HepG2 (cell line): ENCODE measurements around the gene OMG. TPM values are rescaled to one million over a fixed set of nuclear protein-coding genes. Genes with fewer than 3 reads are reported as not detected.

Experiments
- ATAC-seq: fragments of 200-7000 bp; cut with Tn5 transposase; 3 replicates; pipeline ENCODE4 v1.9.1; 2020; ENCODE audit warnings: mild to moderate bottlenecking, moderate library complexity
- BruUV-seq: library from RNA; stranded (reverse); fragments of 400-500 nt; replicated peaks from 2 replicates; lab custom pipeline; 2021; lab: Mats Ljungman, UMichigan
- CTCF ChIA-PET: fragments of 300-600 bp; formaldehyde crosslinking; extraction: SDS; loops from one replicate; lab custom pipeline; 2021; ENCODE audit warnings: low total read pairs, inconsistent platforms, low intra/inter-chr PET ratio; lab: Yijun Ruan, JAX
- POLR2A ChIA-PET: fragments of 350-600 bp; sonication (Branson Sonifier 250); formaldehyde crosslinking; loops from one replicate; lab custom pipeline; 2020; ENCODE audit warnings: antibody characterized with exemption, inconsistent platforms; lab: Yijun Ruan, JAX
- DNase-seq: peaks from one replicate; pipeline ENCODE4 v3.0.0-alpha.2; 2015; ENCODE audit warnings: low spot score
- FAIRE-seq: peaks from 3 replicates; lab custom pipeline; 2011; peaks lifted over from hg19 to GRCh38; lab: Jason Lieb, UNC
- H2AFZ ChIP-seq: one replicate; pipeline ENCODE4 v1.6.1; 2011; ENCODE audit warnings: low read length, inconsistent platforms
- H3K27ac ChIP-seq: fragments of 300-600 bp; 3 replicates; pipeline ENCODE4 v1.8.0; 2011; ENCODE audit warnings: mixed run types, mild to moderate bottlenecking, mixed read lengths, low read length, inconsistent platforms; ENCODE audit not compliant: insufficient read depth; ENCODE audit errors: extremely low read length
- H3K27me3 ChIP-seq, 2 experiments: fragments of 200-600 bp in 1 of 2; 2 replicates in 1 of 2; 3 replicates in 1 of 2; pipeline versions ENCODE4 v1.6.0 to v1.8.0; 2011; ENCODE audit warnings: low read length in 2 of 2, mild to moderate bottlenecking in 2 of 2, moderate library complexity in 2 of 2, inconsistent platforms in 1 of 2; ENCODE audit not compliant: insufficient read depth in 2 of 2, control insufficient read depth in 1 of 2
- H3K36me3 ChIP-seq, 2 experiments: fragments of 200-600 bp in 1 of 2; replicated peaks in 1 of 2; 2 replicates in 1 of 2; 3 replicates in 1 of 2; pipeline versions ENCODE4 v1.5.1 to v1.8.0; 2011; ENCODE audit warnings: low read length in 2 of 2, inconsistent platforms in 1 of 2; ENCODE audit not compliant: insufficient read depth in 2 of 2, control insufficient read depth in 1 of 2
- H3K4me1 ChIP-seq: 2 replicates; pipeline ENCODE4 v1.5.1; 2012; ENCODE audit warnings: low read length, inconsistent platforms; ENCODE audit not compliant: insufficient read depth
- H3K4me2 ChIP-seq: 2 replicates; pipeline ENCODE4 v1.6.0; 2011; ENCODE audit warnings: low read depth, low read length, inconsistent platforms
- H3K4me3 ChIP-seq, 3 experiments: fragments of 200-600 bp in 1 of 3; sonication (generic), shearing (Covaris generic) in 1 of 3; replicated peaks in 1 of 3; 2 replicates each; pipeline ENCODE4 v1.5.1; 2011 to 2016; ENCODE audit warnings: low read length in 3 of 3, inconsistent platforms in 2 of 3, low read depth in 2 of 3, mild to moderate bottlenecking in 2 of 3, control low read depth in 1 of 3, mixed read lengths in 1 of 3; ENCODE audit not compliant: insufficient read depth in 1 of 3
- H3K79me2 ChIP-seq: one replicate; pipeline ENCODE4 v1.6.1; 2011; ENCODE audit warnings: low read length, inconsistent platforms; ENCODE audit not compliant: insufficient read depth
- H3K9ac ChIP-seq: 2 replicates; pipeline ENCODE4 v1.6.0; 2011; ENCODE audit warnings: mild to moderate bottlenecking, low read depth, low read length, inconsistent platforms; ENCODE audit not compliant: insufficient read depth
- H3K9me3 ChIP-seq: 2 replicates; pipeline ENCODE4 v1.5.1; 2012; ENCODE audit warnings: mild to moderate bottlenecking, low read length
- H4K20me1 ChIP-seq: 2 replicates; pipeline ENCODE4 v1.6.0; 2011; ENCODE audit warnings: inconsistent platforms, mild to moderate bottlenecking, low read length, moderate library complexity; ENCODE audit not compliant: insufficient read depth
- BRCA1 ChIP-seq: sonication (generic); formaldehyde crosslinking; IDR thresholded peaks from 2 replicates; pipeline ENCODE4 v1.4.0; 2020; ENCODE audit warnings: missing genetic modification reagents
- BRF2 ChIP-seq: sonication (generic); formaldehyde crosslinking; IDR thresholded peaks from 2 replicates; pipeline ENCODE4 v1.8.1; 2022; ENCODE audit warnings: mild to moderate bottlenecking, missing genetic modification reagents
- FLYWCH1 ChIP-seq: sonication (generic); formaldehyde crosslinking; IDR thresholded peaks from 2 replicates; pipeline ENCODE4 v1.8.1; 2023; ENCODE audit warnings: mild to moderate bottlenecking, missing genetic modification reagents
- MBNL3 ChIP-seq: fragments of 250-450 bp; sonication (Bioruptor Pico); conservative IDR thresholded peaks from 2 replicates; pipeline ENCODE4 v1.8.0; 2022; ENCODE audit warnings: mild to moderate bottlenecking, inconsistent platforms
- MYC ChIP-seq: sonication (generic); formaldehyde crosslinking; IDR thresholded peaks from 2 replicates; pipeline ENCODE4 v1.9.0; 2021; ENCODE audit warnings: missing genetic modification reagents, borderline replicate concordance
- PLRG1 ChIP-seq: fragments of 450-650 bp; conservative IDR thresholded peaks from 2 replicates; pipeline ENCODE4 v1.6.1; 2016
- RFXAP ChIP-seq: sonication (generic); formaldehyde crosslinking; IDR thresholded peaks from 2 replicates; pipeline ENCODE4 v1.4.0; 2020; ENCODE audit warnings: missing genetic modification reagents, borderline replicate concordance
- SALL1 ChIP-seq: sonication (generic); formaldehyde crosslinking; IDR thresholded peaks from 2 replicates; pipeline ENCODE4 v1.8.0; 2022; ENCODE audit warnings: mild to moderate bottlenecking, missing genetic modification reagents
- SMAD1 ChIP-seq: sonication (generic); formaldehyde crosslinking; IDR thresholded peaks from 2 replicates; pipeline ENCODE4 v1.4.0; 2020; ENCODE audit warnings: missing genetic modification reagents, low read depth, mild to moderate bottlenecking, borderline replicate concordance
- SP2 ChIP-seq: sonication (generic); formaldehyde crosslinking; IDR thresholded peaks from 2 replicates; pipeline ENCODE4 v1.5.1; 2020; ENCODE audit warnings: mild to moderate bottlenecking, missing genetic modification reagents
- TFE3 ChIP-seq: IDR thresholded peaks from 2 replicates; pipeline ENCODE4 v1.6.1; 2016
- ZNF180 ChIP-seq: sonication (generic); formaldehyde crosslinking; IDR thresholded peaks from 2 replicates; pipeline ENCODE4 v1.4.0; 2020; ENCODE audit warnings: low read depth, missing genetic modification reagents, borderline replicate concordance
- ZNF232 ChIP-seq: sonication (generic); formaldehyde crosslinking; IDR thresholded peaks from 2 replicates; pipeline ENCODE4 v1.4.0; 2020; ENCODE audit warnings: missing genetic modification reagents, borderline replicate concordance
- WGBS: methylation state at CpG from one replicate; pipeline ENCODE4 v1.1.6; 2017; ENCODE audit warnings: low lambda C conversion rate; 5-methylcytosine and 5-hydroxymethylcytosine counted together
- in situ Hi-C: cut with HindIII; loops from 2 replicates; pipeline ENCODE4 v1.10.0; 2017; ENCODE audit warnings: low pct_unique_long_range_greater_than_20kb; ENCODE audit not compliant: extremely low pct_ligation_motif_present
- intact Hi-C: fragments of 100-400 bp; cut with micrococcal nuclease; formaldehyde crosslinking; loops from one replicate; pipeline ENCODE4 v1.10.0; 2022; ENCODE audit not compliant: unreplicated experiment
- polyA plus RNA-seq, 8 experiments: library from polyadenylated mRNA; depleted of rRNA in 3 of 8; stranded (reverse) in 7 of 8; unstranded in 1 of 8; fragments of >200 nt; fragmentation: Illumina TruSeq in 4 of 8; extraction: Trizol in 4 of 8; gene quantifications; 2 replicates each; pipeline versions ENCODE4 v1.2.1 to v1.2.3, GENCODE V29; 2011 to 2016; ENCODE audit warnings: low read depth in 4 of 8, missing spikeins in 1 of 8, mixed read lengths in 1 of 8; ENCODE audit not compliant: insufficient read depth in 1 of 8
- total RNA-seq, 5 experiments: library from RNA; depleted of rRNA; stranded (reverse); fragments of >200 nt; fragmentation: Illumina TruSeq; extraction: Trizol; gene quantifications; 2 replicates each; pipeline ENCODE4 v1.2.3, GENCODE V29; 2016; ENCODE audit warnings: low read depth in 1 of 5
- TF ChIP-seq, protein P1 (sequence below), 2 experiments: sonication (generic) in 1 of 2; formaldehyde crosslinking in 1 of 2; IDR thresholded peaks; 2 replicates each; pipeline versions ENCODE4 v1.4.0 to v1.6.1; 2016 to 2020; ENCODE audit warnings: borderline replicate concordance in 1 of 2, low read depth in 1 of 2, mild to moderate bottlenecking in 1 of 2, missing genetic modification reagents in 1 of 2

OMG gene
- total and polyA plus RNA-seq, 2 of the 13 experiments (the other 11 are each of a cell fraction or from before 2014, with no cell fraction given), result not detected

DNA sequence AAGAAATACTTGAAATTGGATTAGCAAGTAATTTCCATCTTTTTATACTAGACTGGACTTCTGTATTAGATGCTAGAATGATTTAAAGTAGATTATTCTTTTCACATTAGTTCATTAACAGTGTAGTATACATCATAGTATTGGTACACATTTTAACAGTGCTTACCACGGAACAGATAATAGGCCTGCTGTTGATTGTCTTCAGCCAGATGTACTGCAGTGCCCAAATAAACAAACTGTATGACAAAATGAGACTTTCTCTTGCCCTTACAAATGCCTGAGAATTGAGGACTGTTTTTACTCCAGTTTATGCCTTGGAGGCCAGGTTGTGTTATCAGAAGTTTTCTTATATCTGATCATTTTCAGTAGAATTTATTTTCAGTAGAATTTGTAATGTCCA is 23.8 kb upstream of the OMG start:
- intact Hi-C loops (no loop called here), in situ Hi-C loops (no loop called here)
- H2AFZ ChIP-seq, result no peak overlapping the region
- H3K9me3 ChIP-seq, result no peaks in the 10 kb centered on the region
- no peak overlapping the region for H3K4me3 ChIP-seq
- no peak for FAIRE-seq
- H3K27ac ChIP-seq, result no peak overlapping the region
- H4K20me1 ChIP-seq, result no peaks in the 10 kb centered on the region
- H3K4me1 ChIP-seq, result no peaks in the 10 kb centered on the region
- WGBS, result 100% methylated on average over 1 of the region's 1 CpG
- POLR2A ChIA-PET, result no interaction called here
- no peak overlapping the region for H3K9ac ChIP-seq
- no peak overlapping the region for H3K4me2 ChIP-seq
- no peaks in the 10 kb centered on the region for H3K79me2 ChIP-seq
- BruUV-seq, result no TSS peak
- CTCF ChIA-PET, result no interaction called here
- ATAC-seq, result no peak
- DNase-seq, result no peak
- H3K27me3 ChIP-seq, result no peaks in the 10 kb centered on the region
- H3K36me3 ChIP-seq, result peaks cover 0 to 2% of the 10 kb centered on the region in 2 experiments; a peak in 2 of 5 replicates
- TF ChIP-seq ZNF232 (CRISPR knock-in tag) (no peak), BRF2 (CRISPR knock-in tag) (no peak), RFXAP (CRISPR knock-in tag) (no peak), SALL1 (no peak), MBNL3 (no peak), TFE3 (CRISPR knock-in tag) (no peak), SMAD1 (CRISPR knock-in tag) (no peak), FLYWCH1 (CRISPR knock-in tag) (no peak), MYC (CRISPR knock-in tag) (no peak), SP2 (CRISPR knock-in tag) (no peak), ZNF180 (CRISPR knock-in tag) (no peak), PLRG1 (no peak), BRCA1 (CRISPR knock-in tag) (no peak)
- TF ChIP-seq, protein P1, sequence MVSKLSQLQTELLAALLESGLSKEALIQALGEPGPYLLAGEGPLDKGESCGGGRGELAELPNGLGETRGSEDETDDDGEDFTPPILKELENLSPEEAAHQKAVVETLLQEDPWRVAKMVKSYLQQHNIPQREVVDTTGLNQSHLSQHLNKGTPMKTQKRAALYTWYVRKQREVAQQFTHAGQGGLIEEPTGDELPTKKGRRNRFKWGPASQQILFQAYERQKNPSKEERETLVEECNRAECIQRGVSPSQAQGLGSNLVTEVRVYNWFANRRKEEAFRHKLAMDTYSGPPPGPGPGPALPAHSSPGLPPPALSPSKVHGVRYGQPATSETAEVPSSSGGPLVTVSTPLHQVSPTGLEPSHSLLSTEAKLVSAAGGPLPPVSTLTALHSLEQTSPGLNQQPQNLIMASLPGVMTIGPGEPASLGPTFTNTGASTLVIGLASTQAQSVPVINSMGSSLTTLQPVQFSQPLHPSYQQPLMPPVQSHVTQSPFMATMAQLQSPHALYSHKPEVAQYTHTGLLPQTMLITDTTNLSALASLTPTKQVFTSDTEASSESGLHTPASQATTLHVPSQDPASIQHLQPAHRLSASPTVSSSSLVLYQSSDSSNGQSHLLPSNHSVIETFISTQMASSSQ (IDR thresholded peaks at IDR 0.05; ENCODE audit: low read depth), result no peak
- TF ChIP-seq, protein P1 (CRISPR knock-in tag; IDR thresholded peaks at IDR 0.05; ENCODE audit: borderline replicate concordance), result no peak
